ENCODE data around the gene MYH6. TPM values are rescaled to one million over a fixed set of nuclear protein-coding genes. Genes with fewer than 3 reads are reported as not detected.

The MYH6 gene
- total and polyA plus RNA-seq, 2 donors (not counting 3 experiments of a cell fraction or from before 2014, with no cell fraction given): not detected

GRCh38 chr14:23353433-23353780, 54.7 kb downstream of the MYH6 start:
- no peak overlapping the region for H3K4me2 ChIP-seq (ENCODE audit: insufficient read depth, low read length)
- intact Hi-C loops (cut with micrococcal nuclease): no loop called here
- H3K36me3 ChIP-seq (ENCODE audit: control insufficient read depth in 2 of 2, extremely low read depth in 1 of 2, insufficient read depth in 2 of 2, low read length in 2 of 2): no peaks in the 10 kb centered on the region
- no peak overlapping the region for H2AFZ ChIP-seq (ENCODE audit: low read depth, low read length)
- CTCF ChIA-PET: interaction anchor here (1.7 to 1.9 kb wide), 2 partner anchors 16 to 27 kb away, joined by 6 to 7 read pairs; no protein-coding TSS in a partner anchor
- no peaks in the 10 kb centered on the region for H3K9me3 ChIP-seq (replicated peaks; ENCODE audit: control insufficient read depth, insufficient read depth, low read length)
- POLR2A ChIA-PET: no interaction called here
- no peaks in the 10 kb centered on the region for H3K9me1 ChIP-seq (replicated peaks; ENCODE audit: control insufficient read depth, extremely low read depth, insufficient read depth, low read length)
- no peaks in the 10 kb centered on the region for H3K79me2 ChIP-seq (ENCODE audit: control insufficient read depth, insufficient read depth, low read length)
- FAIRE-seq (no peak), DNase-seq (ENCODE audit: low read depth, low spot score) (no peak)
- peaks cover 32 to 36% of the 10 kb centered on the region in 2 experiments for H3K27me3 ChIP-seq (ENCODE audit: control insufficient read depth in 2 of 2, insufficient read depth in 2 of 2, low read length in 2 of 2)
- H3K4me1 ChIP-seq (ENCODE audit: control insufficient read depth, extremely low read depth, insufficient read depth, low read length): no peaks in the 10 kb centered on the region
- no peak overlapping the region for H3K9ac ChIP-seq (replicated peaks; ENCODE audit: extremely low read depth, insufficient read depth, low read length)
- no peaks in the 10 kb centered on the region for H4K20me1 ChIP-seq (replicated peaks; ENCODE audit: control insufficient read depth, extremely low read depth, insufficient read depth, low read length)
- no peak overlapping the region for H3K4me3 ChIP-seq (replicated peaks in 1 of 3; ENCODE audit: insufficient read depth in 1 of 3, low read depth in 1 of 3, low read length in 3 of 3)
- dilution Hi-C loops (cut with MboI; ENCODE audit: extremely low pct_ligation_motif_present, low sequenced_read_pairs): no loop called here
- TF ChIP-seq MAX (IDR thresholded peaks at IDR 0.05; ENCODE audit: insufficient read depth, insufficient read length): no peak
- TF ChIP-seq GATA2 (IDR thresholded peaks at IDR 0.05; ENCODE audit: insufficient read depth, insufficient read length, low read depth, low read length): no peak
- TF ChIP-seq EZH2 (IDR thresholded peaks at IDR 0.05; ENCODE audit: borderline replicate concordance, low read depth, low read length, severe bottlenecking): no peak
- TF ChIP-seq CTCF (IDR thresholded peaks at IDR 0.05; ENCODE audit: extremely low read depth in 1 of 2, insufficient read depth in 1 of 2, low read depth in 1 of 2, low read length in 2 of 2): no peak
- no peak for TF ChIP-seq FOS (IDR thresholded peaks at IDR 0.05; ENCODE audit: borderline replicate concordance, insufficient read depth, low read length)
- no peak for TF ChIP-seq POLR2AphosphoS5 (IDR thresholded peaks at IDR 0.05; ENCODE audit: insufficient read depth, low read depth, low read length)
- TF ChIP-seq MYC (IDR thresholded peaks at IDR 0.05; ENCODE audit: low read depth, low read length): no peak
- TF ChIP-seq POLR2A (IDR thresholded peaks at IDR 0.05; ENCODE audit: low read depth, low read length): no peak
- TF ChIP-seq JUN (IDR thresholded peaks at IDR 0.05; ENCODE audit: borderline replicate concordance, insufficient read depth, insufficient read length, low read depth): no peak
- no TSS peak for BruUV-seq (replicated peaks)
- H3K27ac ChIP-seq (ENCODE audit: insufficient read depth, low read depth, low read length): no peak overlapping the region

Measured in endothelial cell of umbilical vein (primary cell).